ENCODE measurements around the gene UBXN2A. TPM values are rescaled to one million over a fixed set of nuclear protein-coding genes. Genes with fewer than 3 reads are reported as not detected.
A peak's percentile ranks its signal among the peaks of the same experiment; 100 is the strongest.

The UBXN2A gene
- total RNA-seq, 1 donor from 2014 or later, result 3.0 TPM

- no peaks in the 10 kb centered on the region for H3K27me3 ChIP-seq
- H3K9me3 ChIP-seq, result no peaks in the 10 kb centered on the region
- peak overlapping the region; percentile 1 to 36 for H3K27ac ChIP-seq
- intact Hi-C loops (cut with DNase I), result no loop called here
- no peak overlapping the region for H3K4me3 ChIP-seq
- no peaks in the 10 kb centered on the region for H3K36me3 ChIP-seq
- DNase-seq (ENCODE audit: low spot score in 2 of 2), result no peak
- peaks cover 0 to 10% of the 10 kb centered on the region in 2 donors for H3K4me1 ChIP-seq
- no peak for TF ChIP-seq CTCF (IDR thresholded peaks at IDR 0.05)
Observed at GRCh38 chr2:23904215-23904614, 36.0 kb upstream of the UBXN2A start.

- TF ChIP-seq CTCF (IDR thresholded peaks at IDR 0.05), result no peak
- peaks cover 0 to 10% of the 10 kb centered on the region in 2 donors for H3K4me1 ChIP-seq
- no peaks in the 10 kb centered on the region for H3K36me3 ChIP-seq
- H3K9me3 ChIP-seq, result no peaks in the 10 kb centered on the region
- H3K27ac ChIP-seq, result peak overlapping the region in 1 of 2 donors; percentile 36
- no peak overlapping the region for H3K4me3 ChIP-seq
- no peak for DNase-seq (ENCODE audit: low spot score in 2 of 2)
- intact Hi-C loops (cut with DNase I), result no loop called here
- no peaks in the 10 kb centered on the region for H3K27me3 ChIP-seq
Observed at GRCh38 chr2:23904692-23905091, 35.6 kb upstream of the UBXN2A start.

- intact Hi-C loops (cut with DNase I), result no loop called here
- H3K9me3 ChIP-seq, result no peaks in the 10 kb centered on the region
- DNase-seq (ENCODE audit: low spot score in 2 of 2), result no peak
- H3K4me1 ChIP-seq, result peaks cover 0 to 10% of the 10 kb centered on the region in 2 donors
- H3K4me3 ChIP-seq, result no peak overlapping the region
- TF ChIP-seq CTCF (IDR thresholded peaks at IDR 0.05), result no peak
- no peak overlapping the region for H3K27ac ChIP-seq
- no peaks in the 10 kb centered on the region for H3K36me3 ChIP-seq
- no peaks in the 10 kb centered on the region for H3K27me3 ChIP-seq
Observed at GRCh38 chr2:23905155-23905554, 35.1 kb upstream of the UBXN2A start.

- Histone ChIP-seq H3K9me3 (no peaks in the 10 kb centered on the region), H3K4me1 (peaks cover 3 to 15% of the 10 kb centered on the region in 2 donors), H3K4me3 (no peak overlapping the region), H3K27ac (no peak overlapping the region), H3K27me3 (no peaks in the 10 kb centered on the region), H3K36me3 (no peaks in the 10 kb centered on the region)
- intact Hi-C loops (cut with DNase I), result no loop called here
- TF ChIP-seq CTCF (IDR thresholded peaks at IDR 0.05), result no peak
- no peak for DNase-seq (ENCODE audit: low spot score in 2 of 2)
Observed at GRCh38 chr2:23912054-23912453, 28.2 kb upstream of the UBXN2A start.

- Histone ChIP-seq H3K4me3 (no peak overlapping the region), H3K36me3 (no peaks in the 10 kb centered on the region), H3K27ac (peak overlapping the region in 1 of 2 donors; percentile 7), H3K9me3 (no peaks in the 10 kb centered on the region), H3K4me1 (peaks cover 3 to 26% of the 10 kb centered on the region in 2 donors), H3K27me3 (no peaks in the 10 kb centered on the region)
- intact Hi-C loops (cut with DNase I), result no loop called here
- TF ChIP-seq CTCF (IDR thresholded peaks at IDR 0.05), result no peak
- no peak for DNase-seq (ENCODE audit: low spot score in 2 of 2)
Observed at GRCh38 chr2:23915327-23915726, 24.9 kb upstream of the UBXN2A start.
